Central memory CD4-positive, alpha-beta T cell (primary cell): ENCODE data around the gene RPS16.
"Not testable (repeated sequence)": the region's sequence is repeated elsewhere in the genome, so short reads cannot be mapped to it uniquely, and the experiment has no call there.

Source experiments
- DNase-seq: peaks from one replicate; pipeline ENCODE4 v3.0.0; 2022
- total RNA-seq, 3 experiments: gene quantifications; one replicate each; lab custom pipeline; 2026; lab: John Stamatoyannopoulos, UW

Gene RPS16
- total RNA-seq, result 379 to 644 (median 421) reads per million in 3 experiments

GRCh38 chr19:39435499-39436349 is at the start of gene RPS16:
Gene RPS16, minus strand, starts transcription at chr19:39435949. Its CDS starts 54 bp downstream, at chr19:39435895.
- peak; percentile 98 for DNase-seq

DNA sequence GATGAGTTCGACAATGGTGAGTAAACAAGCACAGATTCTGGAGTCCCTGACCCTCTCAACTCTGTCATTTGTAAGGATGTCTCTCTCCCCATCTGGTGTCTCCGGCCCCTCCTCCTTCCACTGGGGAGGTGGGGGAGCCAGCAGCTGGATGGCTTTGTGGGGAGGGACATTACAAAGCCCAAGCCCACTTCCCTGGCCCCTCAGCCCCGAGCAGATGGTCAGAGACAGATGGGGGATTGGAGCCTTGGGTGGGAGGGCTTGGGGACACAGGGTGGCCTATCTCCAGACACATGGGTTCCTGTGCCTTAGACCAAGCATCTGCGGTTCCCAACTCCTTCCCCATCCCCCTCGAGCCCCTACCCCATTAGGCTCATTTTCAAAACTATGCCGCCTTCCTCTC is 47.4 kb upstream of the RPS16 start:
- DNase-seq, result no peak

DNA sequence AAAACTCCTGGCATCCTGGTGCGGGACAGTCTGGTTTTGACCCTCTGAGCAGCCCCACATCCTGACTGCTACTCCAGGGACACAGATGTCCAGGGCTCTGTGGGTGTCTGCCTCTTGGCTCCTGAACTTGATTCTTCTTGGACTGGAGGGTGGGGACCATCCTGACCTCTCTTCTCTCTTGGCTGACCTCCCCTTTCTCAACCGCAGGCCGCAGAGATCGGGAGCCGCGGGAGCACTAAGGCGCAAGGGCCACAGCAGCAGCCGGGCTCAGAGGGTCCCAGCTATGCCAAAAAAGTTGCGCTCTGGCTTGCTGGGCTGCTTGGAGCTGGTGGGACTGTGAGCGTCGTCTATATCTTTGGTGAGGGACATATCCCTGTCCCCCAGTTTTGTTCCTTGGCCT is 45.9 kb upstream of the RPS16 start:
- no peak for DNase-seq

DNA sequence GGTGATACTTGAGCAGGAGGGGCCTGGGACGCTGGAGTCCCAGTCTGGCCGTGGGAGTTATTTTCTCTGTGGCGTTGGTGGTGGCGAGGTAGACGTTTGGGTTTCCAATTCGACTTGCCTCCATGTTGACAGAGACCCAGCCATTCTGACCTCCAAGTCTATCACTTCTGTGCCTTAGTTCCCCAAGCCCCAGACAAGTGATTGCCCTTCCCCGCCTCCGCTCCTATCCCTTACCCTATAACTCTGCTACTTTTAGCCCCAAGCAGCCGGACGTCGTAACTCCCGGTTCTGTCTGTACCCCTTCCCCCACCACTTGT is 45.4 kb upstream of the RPS16 start:
- no peak for DNase-seq

DNA sequence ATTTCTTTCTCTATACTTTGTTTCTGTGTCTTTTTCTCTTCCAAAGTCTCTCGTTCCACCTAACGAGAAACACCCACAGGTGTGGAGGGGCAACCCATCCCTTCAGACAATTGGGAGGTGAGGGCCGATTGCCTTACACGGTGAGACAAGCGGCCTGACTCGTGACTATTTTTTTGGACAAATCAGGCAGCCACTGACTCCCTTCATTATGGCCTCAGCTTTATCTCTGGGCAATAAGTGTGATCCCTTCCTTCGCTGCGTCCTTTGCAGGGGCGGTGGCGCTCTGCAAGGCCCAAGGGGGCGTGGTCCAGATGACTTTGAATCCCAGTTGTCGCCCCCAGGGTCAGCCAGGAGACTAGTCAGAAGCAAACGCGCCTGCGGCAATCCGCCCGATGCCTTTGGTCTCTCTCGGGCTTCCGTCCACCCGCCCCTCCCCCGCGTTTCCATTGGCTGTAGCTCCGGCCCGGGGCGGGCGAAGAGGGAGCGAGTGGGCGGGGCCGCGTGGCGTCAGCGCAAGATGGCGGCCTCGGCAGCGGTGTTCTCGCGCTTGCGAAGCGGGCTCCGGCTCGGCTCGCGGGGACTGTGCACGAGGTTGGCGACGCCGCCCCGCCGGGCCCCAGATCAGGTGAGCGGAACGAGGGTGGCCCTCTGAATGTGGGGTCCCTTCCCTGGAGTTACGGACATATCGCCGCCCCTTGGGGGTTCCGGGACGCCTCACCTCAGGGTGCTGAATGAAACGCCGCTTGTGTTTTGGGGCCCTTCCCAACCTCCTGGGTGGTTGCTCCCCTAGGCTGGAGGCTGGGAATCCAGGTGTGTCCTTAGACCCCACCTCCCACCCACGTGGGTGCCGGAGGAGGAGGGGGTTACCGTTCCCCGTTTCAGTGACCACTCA is 44.8 kb upstream of the RPS16 start, which contains the start of gene TIMM50:
TIMM50 (plus strand) TSS at position 502 of the 892 bp plus-strand sequence; CDS start at position 518, 16 bp downstream.
- DNase-seq, result peak; percentile 93

GRCh38 chr19:39479916-39480315 is 44.2 kb upstream of the RPS16 start:
- no peak for DNase-seq

- DNase-seq, result not testable (repeated sequence)
Observed at GRCh38 chr19:39479319-39479801, 43.6 kb upstream of the RPS16 start.

GRCh38 chr19:39475748-39476147 is 40.0 kb upstream of the RPS16 start:
- no peak for DNase-seq

DNA sequence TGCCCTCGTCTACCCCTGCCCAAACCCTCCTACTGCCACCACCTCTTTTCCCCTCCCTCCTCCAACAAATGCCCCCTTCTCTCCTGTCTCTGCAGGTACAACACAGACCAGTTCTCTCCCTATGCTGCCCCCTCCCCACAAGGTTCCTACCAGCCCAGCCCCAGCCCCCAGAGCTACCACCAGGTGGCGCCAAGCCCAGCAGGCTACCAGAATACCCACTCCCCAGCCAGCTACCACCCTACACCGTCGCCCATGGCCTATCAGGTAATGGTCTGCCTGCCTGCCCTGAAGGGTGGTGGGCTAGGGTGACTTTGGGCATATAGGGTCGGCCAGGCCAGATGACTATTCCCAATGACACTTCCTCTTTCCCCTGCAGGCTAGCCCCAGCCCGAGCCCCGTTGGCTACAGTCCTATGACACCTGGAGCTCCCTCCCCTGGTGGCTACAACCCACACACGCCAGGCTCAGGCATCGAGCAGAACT is 38.4 kb upstream of the RPS16 start:
- DNase-seq, result peak; percentile 66

DNA sequence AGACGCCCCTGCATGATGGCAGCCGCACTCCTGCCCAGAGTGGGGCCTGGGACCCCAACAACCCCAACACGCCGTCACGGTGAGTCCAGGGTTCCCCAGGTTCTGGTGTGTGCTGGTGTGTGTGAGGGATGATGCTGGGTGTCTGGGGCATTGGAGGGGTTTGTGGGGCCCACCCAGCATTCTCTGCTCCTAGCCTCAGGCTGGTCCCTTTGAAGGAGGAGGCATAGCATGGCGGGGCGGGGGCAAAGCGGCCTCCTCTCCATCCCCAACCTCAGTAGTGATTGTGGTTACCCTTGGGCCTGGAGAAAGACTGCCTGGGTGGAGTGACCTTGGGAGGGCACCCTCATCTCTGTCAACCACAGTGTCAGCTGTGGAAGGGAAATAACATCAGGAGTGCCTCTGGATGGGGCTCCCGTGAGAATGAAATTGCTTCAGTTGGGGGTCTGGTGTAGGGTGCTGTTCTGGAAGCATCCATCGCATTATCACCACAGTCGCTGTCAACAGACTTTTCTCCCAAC is 37.8 kb upstream of the RPS16 start:
- DNase-seq, result no peak

- no peak for DNase-seq
Observed at GRCh38 chr19:39472746-39473442, 37.1 kb upstream of the RPS16 start.

DNA sequence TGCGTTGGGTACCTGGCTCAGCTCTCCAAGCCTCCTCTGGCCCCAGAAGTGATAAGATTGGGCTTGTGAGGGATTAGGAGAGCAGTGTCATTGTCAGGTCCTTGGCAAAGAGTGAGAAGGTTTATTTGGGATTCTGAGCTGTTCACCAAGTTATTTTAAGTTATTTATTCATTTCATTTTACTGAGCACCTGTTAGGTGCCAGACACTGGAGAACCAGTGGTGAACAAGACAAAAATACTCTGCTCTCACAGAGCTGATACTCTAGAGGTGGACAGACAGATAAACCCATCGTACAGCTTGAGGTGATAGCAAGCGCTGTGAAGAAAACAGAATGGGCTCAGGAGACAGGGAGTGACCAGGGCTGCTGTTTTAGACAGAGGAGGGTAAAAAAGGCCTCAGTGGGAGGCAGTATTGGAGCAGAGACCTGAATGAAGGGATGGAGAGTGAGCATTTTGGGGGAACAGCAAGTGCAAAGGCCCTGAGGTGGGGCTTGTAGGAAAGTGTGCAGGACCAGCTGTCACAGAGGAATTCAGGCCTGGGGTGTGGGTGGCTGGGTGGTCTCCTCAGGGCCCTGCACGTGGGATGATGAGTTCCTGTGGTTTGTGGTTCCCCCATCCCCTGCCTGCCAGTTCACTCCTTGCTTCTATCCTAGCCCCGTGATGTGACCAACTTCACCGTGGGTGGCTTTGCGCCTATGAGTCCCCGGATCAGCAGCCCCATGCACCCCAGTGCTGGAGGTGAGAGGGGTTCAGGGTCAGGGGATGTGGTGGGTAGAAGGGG is 36.2 kb upstream of the RPS16 start:
- no peak for DNase-seq

GRCh38 chr19:39470724-39471339 is 35.1 kb upstream of the RPS16 start:
- DNase-seq, result no peak

DNA sequence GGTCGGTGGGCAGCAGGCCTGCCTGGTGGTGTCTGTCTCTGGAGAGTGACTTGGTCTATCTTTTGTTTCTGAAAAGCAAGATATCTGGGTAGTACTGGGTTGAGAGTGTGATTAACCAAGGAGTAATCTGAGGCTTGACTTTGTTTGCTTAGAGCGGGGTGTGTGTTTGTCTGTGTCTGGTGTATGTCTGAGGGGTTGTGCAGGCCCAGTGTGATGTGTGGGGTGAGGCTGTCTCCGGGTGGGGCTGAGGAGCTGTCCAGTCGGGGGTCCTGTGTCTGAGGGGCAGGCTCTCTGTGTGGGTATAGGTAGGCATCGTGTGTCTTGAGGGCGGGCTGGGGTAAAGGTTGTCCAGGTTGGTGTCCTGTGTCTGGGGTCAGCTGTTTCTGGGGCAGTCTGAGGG is 33.8 kb upstream of the RPS16 start:
- no peak for DNase-seq

DNA sequence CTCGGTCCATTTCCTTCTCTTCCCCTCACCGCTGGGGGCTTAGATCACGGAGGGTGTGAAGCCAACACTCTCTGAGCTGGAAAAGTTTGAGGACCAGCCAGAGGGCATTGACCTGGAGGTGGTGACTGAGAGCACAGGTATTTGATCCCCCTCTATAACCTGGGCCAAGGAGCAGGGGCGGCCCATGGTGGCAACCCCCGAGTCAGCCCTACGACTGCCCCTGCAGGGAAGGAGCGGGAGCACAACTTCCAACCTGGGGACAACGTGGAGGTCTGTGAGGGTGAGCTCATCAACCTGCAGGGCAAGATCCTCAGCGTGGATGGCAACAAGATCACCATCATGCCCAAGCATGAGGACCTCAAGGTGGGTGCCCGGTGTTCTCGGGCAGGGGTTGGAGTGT is 33.3 kb upstream of the RPS16 start:
- DNase-seq, result no peak

DNA sequence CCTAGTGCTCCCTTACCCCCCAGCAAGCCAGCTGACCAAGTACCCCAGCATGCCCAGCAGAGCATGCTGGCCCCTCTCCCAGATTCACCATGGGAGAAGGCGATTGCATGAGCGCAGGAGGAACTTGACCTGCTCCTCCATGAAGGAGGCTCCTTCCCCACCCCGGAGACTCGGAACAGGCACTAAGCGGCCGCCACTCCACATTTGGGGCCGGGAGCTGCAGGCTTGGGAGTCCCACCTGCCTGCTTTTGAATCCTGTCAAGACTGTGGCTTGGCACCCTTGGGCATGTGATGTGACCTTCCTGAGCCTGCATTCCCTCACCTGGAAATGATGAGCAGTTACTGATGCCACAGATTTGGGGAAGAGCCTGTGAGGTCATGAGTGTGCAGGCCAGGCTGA is 32.2 kb upstream of the RPS16 start:
- no peak for DNase-seq

- DNase-seq, result no peak
Observed at GRCh38 chr19:39465956-39466747, 30.4 kb upstream of the RPS16 start.

- no peak for DNase-seq
Observed at GRCh38 chr19:39463403-39463802, 27.7 kb upstream of the RPS16 start.

DNA sequence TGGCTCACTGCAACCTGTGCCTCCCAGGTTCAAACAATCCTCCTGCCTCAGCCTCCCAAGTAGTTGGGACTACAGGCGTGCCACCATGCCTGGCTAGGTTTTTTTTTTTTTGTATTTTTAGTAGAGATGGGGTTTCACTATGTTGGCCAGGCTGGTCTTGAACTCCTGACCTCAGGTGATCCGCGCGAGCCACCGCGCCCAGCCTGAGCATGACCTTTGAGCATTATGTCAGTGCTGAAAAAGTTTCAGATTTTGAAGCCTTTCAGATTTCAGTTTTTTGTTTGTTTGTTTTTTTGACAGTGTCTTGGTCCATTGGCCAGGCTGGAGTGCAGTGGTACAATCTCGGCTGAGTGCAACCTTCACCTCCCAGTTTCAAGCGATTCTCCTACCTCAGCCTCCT is 15.5 kb upstream of the RPS16 start:
- DNase-seq, result not testable (repeated sequence)

DNA sequence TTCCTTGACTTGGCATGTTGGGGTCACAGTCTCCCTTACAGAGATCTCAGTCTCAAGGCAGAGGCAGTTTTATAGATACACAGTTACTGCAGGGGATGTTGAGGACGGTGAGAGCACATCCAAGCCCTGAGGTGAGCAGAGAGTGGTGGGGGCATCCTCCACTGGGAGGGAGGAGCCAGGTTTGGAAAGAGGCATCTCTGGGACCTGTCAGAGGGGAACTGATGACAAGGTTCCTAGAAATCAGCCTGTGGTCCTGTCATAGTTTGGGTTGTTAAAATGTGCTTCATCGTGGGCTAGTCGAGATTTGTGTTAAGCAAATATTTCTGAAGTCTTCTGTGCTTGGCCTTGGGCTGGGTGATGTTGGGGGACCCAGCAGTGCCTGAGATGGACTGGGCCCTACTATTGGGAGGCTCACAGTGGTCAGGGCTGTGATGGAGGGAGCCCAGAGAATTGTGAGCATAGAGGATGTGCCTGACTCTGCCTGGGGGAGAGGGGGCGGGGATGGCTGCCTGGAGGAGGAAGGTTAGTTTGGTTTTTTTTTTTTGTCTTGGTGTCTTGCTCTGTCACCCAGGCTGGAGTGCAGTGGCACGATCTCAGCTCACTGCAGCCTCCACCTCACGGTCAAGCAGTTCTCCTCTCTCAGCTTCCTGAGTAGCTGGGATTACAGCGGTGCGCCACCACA is 13.5 kb upstream of the RPS16 start:
- DNase-seq, result no peak
